Esophagus squamous epithelium (tissue), 4 donors: Measurements from ENCODE around the gene RBPJL.

ENCODE experiments used
- CTCF ChIP-seq, 6 experiments: fragments of 450-650 bp in 4 of 6; fragments of 200-600 bp in 2 of 6; sonication (generic) in 2 of 6; IDR thresholded peaks; one replicate each; pipeline ENCODE4 v1.5.1; 2016 to 2019; ENCODE audit warnings: antibody characterized with exemption in 6 of 6, mild to moderate bottlenecking in 4 of 6, moderate library complexity in 4 of 6
- POLR2A ChIP-seq, 4 donors: fragments of 450-650 bp; IDR thresholded peaks; one replicate each; pipeline ENCODE4 v1.6.1; 2017; ENCODE audit warnings: antibody characterized with exemption in 4 of 4, mild to moderate bottlenecking in 4 of 4, moderate library complexity in 3 of 4

- TF ChIP-seq POLR2A (IDR thresholded peaks at IDR 0.05), result no peak
- TF ChIP-seq CTCF (IDR thresholded peaks at IDR 0.05), result no peak
These were observed 1.4 kb upstream of the RBPJL start for GRCh38 chr20:45305262-45305661.
